Measurements from ENCODE around the gene MTMR2. TPM values are rescaled to one million over a fixed set of nuclear protein-coding genes. Genes with fewer than 3 reads are reported as not detected.

The MTMR2 gene
- total and polyA plus RNA-seq, 2 of the 13 experiments (the other 11 are each of a cell fraction or from before 2014, with no cell fraction given): 12.7 to 22.3 TPM

DNA sequence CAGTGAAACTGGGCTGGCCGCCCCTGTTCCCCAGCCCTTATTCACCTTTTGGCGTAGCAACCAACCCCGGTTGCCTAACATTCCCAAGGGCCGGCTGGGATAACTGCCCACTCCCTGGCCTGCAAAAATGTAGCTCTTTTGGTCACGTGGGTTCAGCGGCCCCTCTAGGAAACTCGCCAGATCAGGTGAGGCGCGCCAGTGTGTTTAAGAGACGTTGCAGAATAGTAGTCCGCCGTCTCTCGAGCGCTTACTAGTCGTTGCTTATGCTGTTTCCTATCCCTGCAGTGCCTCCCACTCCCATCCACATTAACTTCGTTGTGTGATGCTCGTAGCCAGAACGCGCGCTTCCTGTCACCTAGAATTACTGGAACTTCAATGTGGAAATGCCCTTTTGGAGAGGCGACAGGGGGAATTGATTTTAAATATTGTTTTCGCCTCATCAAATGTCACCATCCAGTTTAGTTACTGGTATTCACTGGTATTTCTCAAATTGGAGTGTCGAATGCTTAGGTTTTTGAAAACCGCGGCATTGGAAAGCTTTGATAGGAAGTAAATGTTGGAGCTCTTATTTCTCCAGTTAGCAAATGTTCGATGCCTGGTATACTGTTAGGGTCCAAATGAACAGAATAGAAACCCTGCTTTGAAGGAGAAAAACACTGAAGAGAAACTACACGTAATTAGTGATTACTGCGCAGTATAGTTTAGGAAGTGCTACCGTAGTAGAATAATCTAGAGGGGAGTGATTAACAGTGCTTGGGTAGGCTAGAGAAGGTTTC lies 132.8 kb downstream of the MTMR2 start:
- no peaks in the 10 kb centered on the region for H3K9me3 ChIP-seq (ENCODE audit: low read length)
- peak overlapping the region; percentile 97 for H3K9ac ChIP-seq (ENCODE audit: insufficient read depth, low read depth, low read length)
- in situ Hi-C loops (cut with HindIII; ENCODE audit: extremely low pct_ligation_motif_present, low pct_unique_long_range_greater_than_20kb): no loop called here
- H3K4me1 ChIP-seq (ENCODE audit: insufficient read depth, low read length): peaks cover 62% of the 10 kb centered on the region
- no TSS peak for BruUV-seq (replicated peaks)
- peaks cover 68% of the 10 kb centered on the region for H3K79me2 ChIP-seq (ENCODE audit: insufficient read depth, low read length)
- peak overlapping the region; percentile 98 for H3K27ac ChIP-seq (ENCODE audit: extremely low read length, insufficient read depth, low read length)
- peak; percentile 32 for ATAC-seq
- ChIA-PET CTCF (ENCODE audit: low intra/inter-chr PET ratio, low total read pairs) (no interaction called here), POLR2A (interaction anchor here (0.7 to 3.3 kb wide), 8 partner anchors 45 to 818 kb away, joined by 3 to 35 read pairs (median 6); partner anchors contain the start of genes CCDC82, CWC15, ENDOD1 and JRKL)
- peak overlapping the region; percentile 17 for H2AFZ ChIP-seq (ENCODE audit: low read length)
- intact Hi-C loops (cut with micrococcal nuclease; ENCODE audit: unreplicated experiment): loop anchor here (1.0 kb wide), 1 partner anchor 723 kb away; no protein-coding TSS in a partner anchor
- H3K4me2 ChIP-seq (ENCODE audit: low read depth, low read length): peak overlapping the region; percentile 89
- H4K20me1 ChIP-seq (ENCODE audit: insufficient read depth, low read length): no peaks in the 10 kb centered on the region; the same call in 1 of the 2 replicates
- peak overlapping the region; percentile 87 to 97 (median 96) for H3K4me3 ChIP-seq (replicated peaks in 1 of 3; ENCODE audit: insufficient read depth in 1 of 3, low read depth in 2 of 3, low read length in 3 of 3)
- peak; percentile 82 for DNase-seq (ENCODE audit: low spot score)
- H3K36me3 ChIP-seq (replicated peaks in 1 of 2; ENCODE audit: control insufficient read depth in 1 of 2, insufficient read depth in 2 of 2, low read length in 2 of 2): peaks cover 0 to 4% of the 10 kb centered on the region in 2 experiments; a peak in 4 of 5 replicates
- no peaks in the 10 kb centered on the region; a peak in 1 of 5 replicates for H3K27me3 ChIP-seq (ENCODE audit: control insufficient read depth in 1 of 2, insufficient read depth in 2 of 2, low read length in 2 of 2)
- no peak for FAIRE-seq
- 1% methylated on average over 14 of the region's 29 CpGs for WGBS (ENCODE audit: low lambda C conversion rate)
- TF ChIP-seq ZNF567 (CRISPR knock-in tag; IDR thresholded peaks at IDR 0.05; ENCODE audit: borderline replicate concordance) (no peak), ASH2L (IDR thresholded peaks at IDR 0.05; ENCODE audit: insufficient read length, low read depth, low read length) (peak; percentile 15), ZNF660 (CRISPR knock-in tag; IDR thresholded peaks at IDR 0.05; ENCODE audit: borderline replicate concordance, low read depth) (no peak), ZNF563 (CRISPR knock-in tag; IDR thresholded peaks at IDR 0.05) (peak; percentile 21; the same call in 1 of the 2 replicates), TARDBP (CRISPR knock-in tag; IDR thresholded peaks at IDR 0.05) (no peak), SP4 (CRISPR knock-in tag; IDR thresholded peaks at IDR 0.05) (no peak), POGZ (CRISPR knock-in tag; IDR thresholded peaks at IDR 0.05) (no peak), ZNF263 (CRISPR knock-in tag; IDR thresholded peaks at IDR 0.05) (0 out of 2 replicates have a peak, but pooled peaks have one; percentile 14), ZNF296 (CRISPR knock-in tag; conservative IDR thresholded peaks at IDR 0.05) (no peak), CREB1 (IDR thresholded peaks at IDR 0.05) (no peak), CREB1 (CRISPR knock-in tag; IDR thresholded peaks at IDR 0.05) (no peak), BORCS8-MEF2B (CRISPR knock-in tag; IDR thresholded peaks at IDR 0.05) (no peak), DR1 (CRISPR knock-in tag; IDR thresholded peaks at IDR 0.05) (peak; percentile 56; the same call in 1 of the 2 replicates)
- TF ChIP-seq, protein P1, sequence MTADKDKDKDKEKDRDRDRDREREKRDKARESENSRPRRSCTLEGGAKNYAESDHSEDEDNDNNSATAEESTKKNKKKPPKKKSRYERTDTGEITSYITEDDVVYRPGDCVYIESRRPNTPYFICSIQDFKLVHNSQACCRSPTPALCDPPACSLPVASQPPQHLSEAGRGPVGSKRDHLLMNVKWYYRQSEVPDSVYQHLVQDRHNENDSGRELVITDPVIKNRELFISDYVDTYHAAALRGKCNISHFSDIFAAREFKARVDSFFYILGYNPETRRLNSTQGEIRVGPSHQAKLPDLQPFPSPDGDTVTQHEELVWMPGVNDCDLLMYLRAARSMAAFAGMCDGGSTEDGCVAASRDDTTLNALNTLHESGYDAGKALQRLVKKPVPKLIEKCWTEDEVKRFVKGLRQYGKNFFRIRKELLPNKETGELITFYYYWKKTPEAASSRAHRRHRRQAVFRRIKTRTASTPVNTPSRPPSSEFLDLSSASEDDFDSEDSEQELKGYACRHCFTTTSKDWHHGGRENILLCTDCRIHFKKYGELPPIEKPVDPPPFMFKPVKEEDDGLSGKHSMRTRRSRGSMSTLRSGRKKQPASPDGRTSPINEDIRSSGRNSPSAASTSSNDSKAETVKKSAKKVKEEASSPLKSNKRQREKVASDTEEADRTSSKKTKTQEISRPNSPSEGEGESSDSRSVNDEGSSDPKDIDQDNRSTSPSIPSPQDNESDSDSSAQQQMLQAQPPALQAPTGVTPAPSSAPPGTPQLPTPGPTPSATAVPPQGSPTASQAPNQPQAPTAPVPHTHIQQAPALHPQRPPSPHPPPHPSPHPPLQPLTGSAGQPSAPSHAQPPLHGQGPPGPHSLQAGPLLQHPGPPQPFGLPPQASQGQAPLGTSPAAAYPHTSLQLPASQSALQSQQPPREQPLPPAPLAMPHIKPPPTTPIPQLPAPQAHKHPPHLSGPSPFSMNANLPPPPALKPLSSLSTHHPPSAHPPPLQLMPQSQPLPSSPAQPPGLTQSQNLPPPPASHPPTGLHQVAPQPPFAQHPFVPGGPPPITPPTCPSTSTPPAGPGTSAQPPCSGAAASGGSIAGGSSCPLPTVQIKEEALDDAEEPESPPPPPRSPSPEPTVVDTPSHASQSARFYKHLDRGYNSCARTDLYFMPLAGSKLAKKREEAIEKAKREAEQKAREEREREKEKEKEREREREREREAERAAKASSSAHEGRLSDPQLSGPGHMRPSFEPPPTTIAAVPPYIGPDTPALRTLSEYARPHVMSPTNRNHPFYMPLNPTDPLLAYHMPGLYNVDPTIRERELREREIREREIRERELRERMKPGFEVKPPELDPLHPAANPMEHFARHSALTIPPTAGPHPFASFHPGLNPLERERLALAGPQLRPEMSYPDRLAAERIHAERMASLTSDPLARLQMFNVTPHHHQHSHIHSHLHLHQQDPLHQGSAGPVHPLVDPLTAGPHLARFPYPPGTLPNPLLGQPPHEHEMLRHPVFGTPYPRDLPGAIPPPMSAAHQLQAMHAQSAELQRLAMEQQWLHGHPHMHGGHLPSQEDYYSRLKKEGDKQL (CRISPR knock-in tag; IDR thresholded peaks at IDR 0.05; ENCODE audit: low read depth): peak; percentile 16; the same call in 1 of the 2 replicates
- TF ChIP-seq, protein P2, sequence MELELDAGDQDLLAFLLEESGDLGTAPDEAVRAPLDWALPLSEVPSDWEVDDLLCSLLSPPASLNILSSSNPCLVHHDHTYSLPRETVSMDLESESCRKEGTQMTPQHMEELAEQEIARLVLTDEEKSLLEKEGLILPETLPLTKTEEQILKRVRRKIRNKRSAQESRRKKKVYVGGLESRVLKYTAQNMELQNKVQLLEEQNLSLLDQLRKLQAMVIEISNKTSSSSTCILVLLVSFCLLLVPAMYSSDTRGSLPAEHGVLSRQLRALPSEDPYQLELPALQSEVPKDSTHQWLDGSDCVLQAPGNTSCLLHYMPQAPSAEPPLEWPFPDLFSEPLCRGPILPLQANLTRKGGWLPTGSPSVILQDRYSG (CRISPR knock-in tag; IDR thresholded peaks at IDR 0.05): peak; percentile 87; the same call in 1 of the 2 replicates

Measured in HepG2 (cell line).